ENCODE data around the gene CCNY. TPM values are rescaled to one million over a fixed set of nuclear protein-coding genes. Genes with fewer than 3 reads are reported as not detected.

Gene CCNY
- total RNA-seq, 2 experiments from 2014 or later, result 47.0 to 51.5 TPM

DNA sequence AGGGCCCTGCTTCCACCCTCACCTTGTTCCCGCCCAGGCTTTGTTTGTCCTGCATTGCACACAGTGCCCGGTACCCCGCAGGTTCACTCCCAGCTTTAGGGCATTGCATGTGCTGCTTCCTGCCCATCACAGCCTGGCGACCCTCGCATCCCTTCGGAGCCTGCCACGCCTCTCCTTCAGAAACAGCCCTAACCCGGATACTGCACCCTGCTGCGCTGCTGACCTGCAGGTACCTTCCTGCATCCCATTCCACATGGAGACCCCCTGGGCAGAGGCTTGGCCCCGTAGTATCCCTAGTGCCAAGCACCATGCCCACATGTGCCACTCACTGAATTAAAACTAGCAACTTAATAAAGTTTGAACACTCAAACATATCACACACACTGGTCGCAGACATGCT is 249.0 kb downstream of the CCNY start:
- Mint-ChIP-seq H3K4me1 (no peaks in the 10 kb centered on the region), H3K4me3 (no peak overlapping the region), H3K36me3 (no peaks in the 10 kb centered on the region), H3K27me3 (peaks cover 10% of the 10 kb centered on the region), H3K27ac (no peak overlapping the region), H3K9me3 (ENCODE audit: low read depth) (no peaks in the 10 kb centered on the region)
- ATAC-seq (no peak), DNase-seq (no peak)
- CTCF ChIA-PET, result interaction anchor here (1.0 kb wide), 1 partner anchor 591 kb away, joined by 3 read pairs; no protein-coding TSS in a partner anchor

DNA sequence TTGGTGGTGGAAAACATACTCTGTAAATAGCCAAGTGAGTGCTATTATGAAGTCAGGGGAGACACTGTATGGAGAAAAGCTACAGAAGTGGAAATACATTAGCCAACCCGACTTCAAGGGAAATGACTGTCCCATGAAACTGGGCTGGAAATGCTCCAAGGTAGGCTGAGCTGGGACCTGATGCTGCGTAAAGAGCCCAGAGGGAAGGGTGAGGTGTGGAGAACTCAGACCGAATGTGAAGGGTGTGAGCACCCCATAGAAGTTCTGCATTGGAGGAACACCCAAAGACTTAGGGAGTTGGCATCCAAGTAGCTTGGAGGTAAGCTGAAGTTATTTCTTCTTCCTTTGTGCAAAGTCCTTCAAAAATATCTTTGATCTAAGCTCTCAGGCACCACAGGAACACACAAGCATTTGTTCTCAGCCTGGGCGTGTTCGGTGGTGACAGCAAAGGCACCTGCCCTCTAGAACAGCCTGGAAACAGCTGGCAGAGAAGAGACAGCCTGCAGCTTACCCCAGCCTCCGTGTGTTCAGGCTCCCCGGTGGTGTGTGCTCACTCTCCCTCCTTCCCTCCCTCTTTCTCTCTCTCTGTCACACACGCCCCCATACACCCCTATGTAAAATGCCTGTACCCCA is 249.7 kb downstream of the CCNY start:
- Mint-ChIP-seq H3K36me3 (no peaks in the 10 kb centered on the region), H3K4me3 (no peak overlapping the region), H3K4me1 (no peaks in the 10 kb centered on the region), H3K9me3 (ENCODE audit: low read depth) (no peaks in the 10 kb centered on the region), H3K27me3 (peaks cover 10% of the 10 kb centered on the region), H3K27ac (no peak overlapping the region)
- DNase-seq (no peak), ATAC-seq (no peak)
- CTCF ChIA-PET, result no interaction called here

DNA sequence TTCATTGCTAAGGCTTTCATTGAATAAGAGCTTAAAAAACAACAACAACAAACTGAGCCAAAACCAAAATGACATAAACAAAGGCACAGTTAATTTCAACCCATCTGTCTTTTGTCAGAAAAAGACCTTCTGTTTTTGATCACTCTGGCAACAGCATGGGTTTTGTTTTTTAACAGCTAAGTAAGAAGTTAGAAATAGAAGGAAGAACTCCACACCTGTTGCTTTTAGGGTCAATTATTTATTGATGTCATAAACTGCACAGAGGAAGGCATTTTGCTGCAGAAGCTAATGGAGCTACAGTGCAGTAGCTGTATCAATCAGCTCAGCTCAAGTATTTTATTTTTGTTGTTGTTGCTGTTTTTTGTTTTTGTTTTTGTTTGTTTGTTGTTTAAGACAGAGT is 252.5 kb downstream of the CCNY start:
- CTCF ChIA-PET, result no interaction called here
- Mint-ChIP-seq H3K27ac (no peak overlapping the region), H3K27me3 (peaks cover 13% of the 10 kb centered on the region), H3K9me3 (ENCODE audit: low read depth) (peaks cover 2% of the 10 kb centered on the region), H3K4me3 (no peak overlapping the region), H3K4me1 (no peaks in the 10 kb centered on the region), H3K36me3 (no peaks in the 10 kb centered on the region)
- DNase-seq (no peak), ATAC-seq (no peak)

DNA sequence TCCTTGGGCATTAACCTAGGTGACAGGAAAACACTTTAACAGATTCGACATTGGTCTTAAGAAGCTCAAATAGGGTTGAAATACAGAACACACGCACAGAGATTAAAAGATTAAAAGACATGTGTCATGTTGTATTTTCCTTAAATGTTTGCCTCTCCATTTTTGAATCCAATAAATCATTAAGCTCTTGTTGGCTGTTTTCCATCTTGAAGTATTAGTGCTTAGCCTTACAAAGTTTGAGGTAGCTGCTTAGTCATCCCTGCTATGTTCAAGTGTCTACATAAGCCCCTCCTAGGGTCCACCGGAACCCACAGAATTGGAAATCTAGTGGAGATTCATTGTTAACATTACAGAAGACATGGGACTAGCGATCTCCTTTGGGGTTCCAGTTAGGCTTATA is 256.1 kb downstream of the CCNY start:
- peaks cover 2% of the 10 kb centered on the region for H3K9me3 Mint-ChIP-seq (ENCODE audit: low read depth)
- H3K4me3 Mint-ChIP-seq, result no peak overlapping the region
- ATAC-seq, result no peak
- peaks cover 5% of the 10 kb centered on the region for H3K27me3 Mint-ChIP-seq
- H3K36me3 Mint-ChIP-seq, result no peaks in the 10 kb centered on the region
- no peak for DNase-seq
- H3K27ac Mint-ChIP-seq, result no peak overlapping the region
- CTCF ChIA-PET, result no interaction called here
- no peaks in the 10 kb centered on the region for H3K4me1 Mint-ChIP-seq

GRCh38 chr10:35594115-35595079 is 258.1 kb downstream of the CCNY start:
- H3K4me3 Mint-ChIP-seq, result no peak overlapping the region
- CTCF ChIA-PET, result interaction anchor here (1.4 kb wide), 1 partner anchor 14 kb away, joined by 3 read pairs; no protein-coding TSS in a partner anchor
- H3K4me1 Mint-ChIP-seq, result no peaks in the 10 kb centered on the region
- no peaks in the 10 kb centered on the region for H3K36me3 Mint-ChIP-seq
- ATAC-seq (no peak), DNase-seq (no peak)
- H3K27me3 Mint-ChIP-seq, result peaks cover 3% of the 10 kb centered on the region
- H3K9me3 Mint-ChIP-seq (ENCODE audit: low read depth), result peaks cover 2% of the 10 kb centered on the region
- H3K27ac Mint-ChIP-seq, result no peak overlapping the region

GRCh38 chr10:35595106-35595505 is 258.8 kb downstream of the CCNY start:
- ATAC-seq (no peak), DNase-seq (no peak)
- Mint-ChIP-seq H3K36me3 (no peaks in the 10 kb centered on the region), H3K9me3 (ENCODE audit: low read depth) (peaks cover 2% of the 10 kb centered on the region), H3K4me1 (no peaks in the 10 kb centered on the region), H3K4me3 (no peak overlapping the region), H3K27me3 (peaks cover 7% of the 10 kb centered on the region), H3K27ac (no peak overlapping the region)
- CTCF ChIA-PET, result interaction anchor here (1.4 kb wide), 1 partner anchor 15 kb away, joined by 3 read pairs; no protein-coding TSS in a partner anchor

DNA sequence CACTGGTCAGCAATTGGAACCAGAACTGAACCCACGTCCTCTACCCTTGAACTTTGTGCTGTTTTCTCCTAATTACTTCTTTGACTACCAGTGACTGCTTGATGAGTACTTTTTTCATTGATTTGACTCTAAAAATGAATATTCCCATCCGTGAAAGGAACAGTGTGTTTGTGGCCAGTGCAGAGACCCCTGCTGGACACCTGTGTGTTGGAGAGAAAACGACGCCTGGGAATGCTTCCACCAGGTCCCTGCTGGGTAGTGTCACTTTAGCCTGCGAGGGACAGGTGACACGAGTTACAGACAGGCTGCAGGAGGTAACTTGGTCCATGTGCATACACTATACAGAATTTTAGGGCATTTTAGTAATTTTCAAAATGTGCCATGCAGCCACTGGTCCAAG is 262.1 kb downstream of the CCNY start:
- no peaks in the 10 kb centered on the region for H3K4me1 Mint-ChIP-seq
- ATAC-seq (no peak), DNase-seq (no peak)
- CTCF ChIA-PET, result no interaction called here
- no peaks in the 10 kb centered on the region for H3K36me3 Mint-ChIP-seq
- H3K27ac Mint-ChIP-seq, result no peak overlapping the region
- no peak overlapping the region for H3K4me3 Mint-ChIP-seq
- peaks cover 13% of the 10 kb centered on the region for H3K27me3 Mint-ChIP-seq
- H3K9me3 Mint-ChIP-seq (ENCODE audit: low read depth), result no peaks in the 10 kb centered on the region

- H3K27me3 Mint-ChIP-seq, result peaks cover 19% of the 10 kb centered on the region
- H3K36me3 Mint-ChIP-seq, result no peaks in the 10 kb centered on the region
- H3K9me3 Mint-ChIP-seq (ENCODE audit: low read depth), result no peaks in the 10 kb centered on the region
- ATAC-seq (no peak), DNase-seq (no peak)
- no peak overlapping the region for H3K27ac Mint-ChIP-seq
- no peak overlapping the region for H3K4me3 Mint-ChIP-seq
- CTCF ChIA-PET, result no interaction called here
- no peaks in the 10 kb centered on the region for H3K4me1 Mint-ChIP-seq
Observed at GRCh38 chr10:35600193-35600592, 263.9 kb downstream of the CCNY start.

GRCh38 chr10:35605191-35605590 is 268.9 kb downstream of the CCNY start, which contains the start of gene GJD4:
GJD4 (plus strand) TSS chr10:35605341; CDS start chr10:35605568, 227 bp downstream.
- peaks cover 6% of the 10 kb centered on the region for H3K4me1 Mint-ChIP-seq
- ATAC-seq (no peak), DNase-seq (no peak)
- no peaks in the 10 kb centered on the region for H3K9me3 Mint-ChIP-seq (ENCODE audit: low read depth)
- H3K27ac Mint-ChIP-seq, result no peak within 1 kb of the TSS
- H3K27me3 Mint-ChIP-seq, result peaks cover 47% of the 10 kb centered on the region
- CTCF ChIA-PET, result no interaction called here
- no peaks in the 10 kb centered on the region for H3K36me3 Mint-ChIP-seq
- H3K4me3 Mint-ChIP-seq, result no peak within 1 kb of the TSS

DNA sequence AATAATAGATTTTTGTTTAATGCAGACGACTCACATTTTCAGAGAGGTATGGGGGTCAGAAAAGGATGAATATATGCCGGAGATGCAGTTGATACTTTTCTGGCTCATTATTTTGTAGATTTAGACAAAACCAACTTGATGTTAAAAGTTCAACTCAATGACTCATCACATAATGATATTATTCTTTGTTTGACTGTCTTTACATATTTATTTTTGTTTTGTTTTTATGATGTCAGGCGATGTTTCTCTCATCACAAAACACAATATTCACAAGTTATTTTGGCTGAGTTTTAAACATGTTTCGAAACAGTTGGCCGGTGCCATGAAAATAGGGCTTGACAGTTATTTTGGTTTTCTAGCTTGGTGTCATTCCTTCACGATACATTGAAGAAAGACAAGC is 270.1 kb downstream of the CCNY start:
- Mint-ChIP-seq H3K27me3 (peaks cover 43% of the 10 kb centered on the region), H3K36me3 (no peaks in the 10 kb centered on the region), H3K9me3 (ENCODE audit: low read depth) (peaks cover 2% of the 10 kb centered on the region), H3K4me1 (peaks cover 6% of the 10 kb centered on the region), H3K4me3 (no peak overlapping the region), H3K27ac (no peak overlapping the region)
- ATAC-seq, result no peak
- CTCF ChIA-PET, result interaction anchor here (1.3 kb wide), 1 partner anchor 9 kb away, joined by 3 read pairs; no protein-coding TSS in a partner anchor
- DNase-seq, result no peak

- CTCF ChIA-PET, result interaction anchor here (1.3 kb wide), 1 partner anchor 8 kb away, joined by 3 read pairs; no protein-coding TSS in a partner anchor
- H3K9me3 Mint-ChIP-seq (ENCODE audit: low read depth), result peaks cover 2% of the 10 kb centered on the region
- peak overlapping the region; percentile 57 for H3K4me3 Mint-ChIP-seq
- no peak overlapping the region for H3K27ac Mint-ChIP-seq
- ATAC-seq (peak; percentile 30), DNase-seq (peak; percentile 43)
- peaks cover 45% of the 10 kb centered on the region for H3K27me3 Mint-ChIP-seq
- peaks cover 6% of the 10 kb centered on the region for H3K4me1 Mint-ChIP-seq
- no peaks in the 10 kb centered on the region for H3K36me3 Mint-ChIP-seq
Observed at GRCh38 chr10:35607475-35608327, 271.4 kb downstream of the CCNY start.

- Mint-ChIP-seq H3K9me3 (ENCODE audit: low read depth) (peaks cover 2% of the 10 kb centered on the region), H3K4me3 (no peak overlapping the region), H3K36me3 (no peaks in the 10 kb centered on the region), H3K4me1 (peaks cover 6% of the 10 kb centered on the region), H3K27ac (no peak overlapping the region), H3K27me3 (peaks cover 45% of the 10 kb centered on the region)
- ATAC-seq (no peak), DNase-seq (no peak)
- CTCF ChIA-PET, result no interaction called here
Observed at GRCh38 chr10:35608328-35608672, 272.0 kb downstream of the CCNY start.

DNA sequence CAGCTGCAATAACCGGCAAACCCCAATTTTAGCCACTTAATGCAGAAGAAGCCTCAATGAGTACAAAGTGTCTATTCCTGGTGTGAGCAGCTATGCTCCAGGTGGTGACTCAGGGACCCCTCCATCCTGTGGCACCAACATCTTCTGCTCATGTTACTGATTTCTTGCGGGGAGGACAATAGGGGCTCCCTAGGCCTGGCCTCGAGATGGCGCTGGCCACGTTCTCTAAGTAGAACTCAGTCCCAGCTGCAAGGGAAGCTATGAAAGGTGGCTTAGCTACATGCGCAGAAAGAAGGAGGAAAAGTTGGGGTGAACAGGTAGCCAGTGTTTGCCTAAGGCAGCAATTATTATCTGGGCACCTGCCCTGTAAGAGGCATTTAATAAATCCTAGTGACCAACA is 275.4 kb downstream of the CCNY start:
- H3K4me3 Mint-ChIP-seq, result no peak overlapping the region
- H3K27me3 Mint-ChIP-seq, result peaks cover 45% of the 10 kb centered on the region
- peaks cover 2% of the 10 kb centered on the region for H3K9me3 Mint-ChIP-seq (ENCODE audit: low read depth)
- H3K36me3 Mint-ChIP-seq, result no peaks in the 10 kb centered on the region
- CTCF ChIA-PET, result interaction anchor here (1.1 to 1.4 kb wide), 3 partner anchors 24 to 49 kb away, joined by 3 to 6 read pairs (median 3); no protein-coding TSS in a partner anchor
- ATAC-seq (no peak), DNase-seq (no peak)
- peaks cover 6% of the 10 kb centered on the region for H3K4me1 Mint-ChIP-seq
- no peak overlapping the region for H3K27ac Mint-ChIP-seq
